Mesothelial cell of epicardium (in vitro differentiated cells): ENCODE results near the gene TNK2. TPM values are rescaled to one million over a fixed set of nuclear protein-coding genes. Genes with fewer than 3 reads are reported as not detected.
"Not testable (repeated sequence)": the region's sequence is repeated elsewhere in the genome, so short reads cannot be mapped to it uniquely, and the experiment has no call there.

Source experiments
- DNase-seq, 2 experiments: peaks; one replicate each; pipeline ENCODE4 v3.0.0; 2021; ENCODE audit warnings: low spot score in 2 of 2; ENCODE audit not compliant: unreplicated experiment in 2 of 2
- H3K27ac Mint-ChIP-seq: 2 replicates; pipeline ENCODE4 v1.8.0; 2021; ENCODE audit warnings: mixed read lengths
- H3K27me3 Mint-ChIP-seq: 2 replicates; pipeline ENCODE4 v1.8.0; 2021; ENCODE audit warnings: low read depth, mixed read lengths
- H3K36me3 Mint-ChIP-seq: 2 replicates; pipeline ENCODE4 v1.8.0; 2021; ENCODE audit warnings: mixed read lengths
- H3K4me1 Mint-ChIP-seq: 2 replicates; pipeline ENCODE4 v1.8.0; 2021; ENCODE audit warnings: mixed read lengths
- H3K4me3 Mint-ChIP-seq: 2 replicates; pipeline ENCODE4 v1.8.0; 2021; ENCODE audit warnings: mild to moderate bottlenecking, moderate library complexity, mixed read lengths
- H3K9me3 Mint-ChIP-seq: 2 replicates; pipeline ENCODE4 v1.8.0; 2021; ENCODE audit warnings: mixed read lengths
- CTCF ChIP-seq: fragments of 200-600 bp; sonication (generic); IDR thresholded peaks from one replicate; pipeline ENCODE4 v1.5.0; 2021; ENCODE audit warnings: antibody characterized with exemption; ENCODE audit not compliant: unreplicated experiment
- total RNA-seq: library from RNA; stranded (reverse); gene quantifications from 3 replicates; pipeline ENCODE4 v1.2.1, GENCODE V29; 2021

TNK2 gene
- total RNA-seq, 1 donor from 2014 or later = 49.1 TPM

- not testable (repeated sequence) for H3K4me3 Mint-ChIP-seq, DNase-seq, H3K4me1 Mint-ChIP-seq, H3K27ac Mint-ChIP-seq, H3K27me3 Mint-ChIP-seq
- Mint-ChIP-seq H3K36me3 (peaks cover 40% of the 10 kb centered on the region), H3K9me3 (peaks cover 35% of the 10 kb centered on the region)
These were observed 32.5 kb upstream of the TNK2 start for GRCh38 chr3:195940806-195941205.

DNA sequence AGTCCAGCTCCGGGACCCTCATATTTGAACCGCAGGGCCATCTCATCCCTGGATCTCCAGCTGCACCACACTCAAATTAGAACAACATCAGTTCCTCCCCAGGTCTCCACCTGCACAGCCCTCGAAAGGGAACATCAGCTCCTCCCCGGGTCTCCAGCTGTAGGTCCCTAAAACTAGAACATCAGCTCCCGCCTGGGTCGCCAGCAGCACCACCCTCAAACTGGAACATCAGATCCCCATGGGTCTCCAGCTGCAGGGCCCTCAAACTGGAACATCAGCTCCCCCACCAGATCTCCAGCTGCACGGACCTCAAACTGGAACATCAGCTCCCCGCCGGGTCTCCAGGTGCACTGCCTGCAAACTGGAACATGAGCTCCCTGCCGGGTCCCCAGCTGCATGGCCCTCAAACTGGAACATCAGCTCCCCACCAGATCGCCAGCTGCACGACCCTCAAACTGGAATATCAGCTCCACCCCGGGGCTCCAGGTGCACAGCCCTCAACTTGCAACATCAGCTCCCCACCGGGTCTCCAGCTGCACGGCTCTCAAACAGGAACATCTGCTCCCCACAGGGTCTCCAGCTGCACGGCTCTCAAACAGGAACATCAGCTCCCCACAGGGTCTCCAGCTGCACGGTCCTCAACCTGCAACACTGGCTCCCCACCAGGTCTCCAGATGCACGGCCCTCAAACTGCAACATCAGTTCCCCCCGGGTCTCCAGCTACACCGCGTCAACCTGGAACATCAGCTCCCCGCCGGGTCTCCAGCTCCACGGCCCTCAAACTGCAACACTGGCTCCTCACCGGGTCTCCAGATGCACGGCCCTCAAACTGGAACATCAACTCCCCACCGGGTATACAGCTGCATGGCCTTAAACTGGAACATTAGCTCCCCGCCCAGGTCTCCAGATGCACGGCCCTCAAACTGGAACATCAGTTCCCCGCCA lies 31.4 kb upstream of the TNK2 start:
- not testable (repeated sequence) for H3K4me3 Mint-ChIP-seq, H3K4me1 Mint-ChIP-seq, DNase-seq, H3K27me3 Mint-ChIP-seq, H3K27ac Mint-ChIP-seq
- Mint-ChIP-seq H3K36me3 (peaks cover 32% of the 10 kb centered on the region), H3K9me3 (peaks cover 26% of the 10 kb centered on the region)

GRCh38 chr3:195933044-195933430 lies 24.7 kb upstream of the TNK2 start:
- H3K27ac Mint-ChIP-seq, H3K9me3 Mint-ChIP-seq, H3K4me3 Mint-ChIP-seq, H3K4me1 Mint-ChIP-seq, H3K27me3 Mint-ChIP-seq, DNase-seq, H3K36me3 Mint-ChIP-seq: not testable (repeated sequence)

DNA sequence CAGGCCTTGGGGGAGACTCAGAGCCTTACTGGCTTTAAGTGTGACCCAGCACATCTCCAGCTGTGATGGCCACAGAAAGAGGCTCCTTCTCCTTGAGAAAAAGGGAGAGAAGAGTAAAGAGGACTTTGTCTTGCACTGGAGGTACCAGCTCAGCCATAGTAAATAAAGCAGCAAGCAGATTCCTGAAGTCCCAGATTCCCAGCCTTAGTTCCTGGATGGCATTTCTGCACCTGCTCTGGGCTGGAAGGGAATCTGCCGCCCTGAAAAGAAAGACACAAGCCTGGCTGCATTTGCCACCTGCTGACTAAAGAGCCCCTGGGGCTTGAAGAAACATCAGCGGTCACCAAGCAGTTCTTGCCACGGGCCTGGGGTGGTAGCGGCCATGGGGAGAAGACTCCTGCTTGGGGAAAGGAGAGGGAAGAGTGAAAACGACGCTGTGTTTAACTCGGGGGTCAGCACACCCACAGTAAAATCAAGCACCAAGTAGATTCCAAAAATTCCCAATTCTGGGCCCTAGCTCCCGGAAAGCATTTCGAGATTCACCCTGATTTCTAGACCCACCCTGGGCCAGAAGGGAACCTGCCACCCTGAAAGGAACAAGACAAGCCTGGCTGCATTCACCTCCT lies 24.2 kb upstream of the TNK2 start:
- no peak for TF ChIP-seq CTCF
- no peak overlapping the region for H3K27ac Mint-ChIP-seq
- H3K4me3 Mint-ChIP-seq = no peak overlapping the region
- H3K27me3 Mint-ChIP-seq = no peaks in the 10 kb centered on the region
- H3K9me3 Mint-ChIP-seq = no peaks in the 10 kb centered on the region
- peaks cover 4% of the 10 kb centered on the region for H3K36me3 Mint-ChIP-seq
- H3K4me1 Mint-ChIP-seq = no peaks in the 10 kb centered on the region
- DNase-seq = no peak

DNA sequence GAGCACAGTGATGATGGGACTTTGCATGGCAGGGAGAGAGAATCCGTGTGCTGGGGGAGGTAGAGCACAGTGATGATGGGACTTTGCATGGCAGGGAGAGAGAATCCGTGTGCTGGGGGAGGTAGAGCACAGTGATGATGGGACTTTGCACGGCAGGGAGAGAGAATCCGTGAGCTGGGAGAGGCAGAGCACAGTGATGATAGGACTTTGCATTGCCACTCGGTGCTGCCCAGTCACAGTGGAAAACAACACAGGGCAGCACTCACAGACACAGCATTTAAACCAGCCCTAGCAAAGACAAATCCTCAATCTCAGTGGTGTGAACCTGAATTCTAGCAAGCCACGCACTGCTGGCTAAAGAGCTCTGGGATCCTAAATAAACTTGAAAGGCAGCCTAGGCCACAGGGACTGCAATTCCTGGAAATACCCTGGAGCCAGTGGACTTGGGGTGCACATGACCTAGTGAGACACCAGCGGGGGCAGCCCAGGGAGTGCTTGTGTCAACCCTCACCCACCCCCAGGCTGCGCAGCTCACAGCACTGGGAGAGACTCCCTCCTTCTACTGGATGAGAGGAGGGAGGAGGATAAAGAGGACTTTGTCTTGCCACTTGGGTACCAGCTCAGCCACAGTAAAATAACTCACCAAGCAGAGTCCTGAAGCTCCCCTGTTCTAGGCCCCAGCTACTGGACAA lies 23.4 kb upstream of the TNK2 start:
- Mint-ChIP-seq H3K36me3 (peaks cover 4% of the 10 kb centered on the region), H3K27me3 (no peaks in the 10 kb centered on the region), H3K4me1 (no peaks in the 10 kb centered on the region), H3K4me3 (no peak overlapping the region), H3K27ac (no peak overlapping the region), H3K9me3 (no peaks in the 10 kb centered on the region)
- no peak for DNase-seq
- TF ChIP-seq CTCF = no peak

DNA sequence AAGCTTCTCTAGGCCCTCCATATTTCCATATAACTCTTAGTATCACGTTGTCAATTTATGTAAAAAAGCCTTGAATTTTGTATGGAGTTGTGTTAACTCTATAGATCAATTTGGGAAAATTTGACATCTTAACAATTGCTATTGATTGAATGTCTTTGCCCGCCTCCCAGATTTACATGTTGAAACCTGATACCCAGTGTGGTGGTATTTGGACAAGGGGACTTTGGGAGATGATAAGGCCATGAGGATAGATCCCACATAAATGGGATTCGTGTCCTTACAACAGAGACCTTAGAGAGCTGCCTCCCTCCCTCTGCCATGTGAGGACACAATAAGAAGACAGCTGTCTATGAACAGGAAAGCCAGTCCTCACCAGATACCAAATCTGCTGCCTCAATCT lies 21.1 kb upstream of the TNK2 start:
- Mint-ChIP-seq H3K27me3 (no peaks in the 10 kb centered on the region), H3K27ac (no peak overlapping the region), H3K4me3 (no peak overlapping the region), H3K9me3 (no peaks in the 10 kb centered on the region), H3K36me3 (peaks cover 4% of the 10 kb centered on the region), H3K4me1 (no peaks in the 10 kb centered on the region)
- TF ChIP-seq CTCF = no peak
- DNase-seq = no peak

GRCh38 chr3:195921334-195921791 lies 13.0 kb upstream of the TNK2 start:
- Mint-ChIP-seq H3K4me1 (no peaks in the 10 kb centered on the region), H3K36me3 (no peaks in the 10 kb centered on the region), H3K4me3 (no peak overlapping the region), H3K27me3 (peaks cover 23% of the 10 kb centered on the region), H3K9me3 (no peaks in the 10 kb centered on the region), H3K27ac (no peak overlapping the region)
- DNase-seq = no peak
- TF ChIP-seq CTCF = no peak
